ENCODE measurements around the gene RSPO4. TPM values are rescaled to one million over a fixed set of nuclear protein-coding genes. Genes with fewer than 3 reads are reported as not detected.

Gene RSPO4
- total and polyA plus RNA-seq, 2 donors (not counting 3 experiments of a cell fraction or from before 2014, with no cell fraction given), result not detected

- TF ChIP-seq POLR2A (IDR thresholded peaks at IDR 0.05; ENCODE audit: low read depth, low read length) (no peak), GATA2 (IDR thresholded peaks at IDR 0.05; ENCODE audit: insufficient read depth, insufficient read length, low read depth, low read length) (no peak), POLR2AphosphoS5 (IDR thresholded peaks at IDR 0.05; ENCODE audit: insufficient read depth, low read depth, low read length) (no peak), FOS (IDR thresholded peaks at IDR 0.05; ENCODE audit: borderline replicate concordance, insufficient read depth, low read length) (no peak)
- TF ChIP-seq, protein P1, sequence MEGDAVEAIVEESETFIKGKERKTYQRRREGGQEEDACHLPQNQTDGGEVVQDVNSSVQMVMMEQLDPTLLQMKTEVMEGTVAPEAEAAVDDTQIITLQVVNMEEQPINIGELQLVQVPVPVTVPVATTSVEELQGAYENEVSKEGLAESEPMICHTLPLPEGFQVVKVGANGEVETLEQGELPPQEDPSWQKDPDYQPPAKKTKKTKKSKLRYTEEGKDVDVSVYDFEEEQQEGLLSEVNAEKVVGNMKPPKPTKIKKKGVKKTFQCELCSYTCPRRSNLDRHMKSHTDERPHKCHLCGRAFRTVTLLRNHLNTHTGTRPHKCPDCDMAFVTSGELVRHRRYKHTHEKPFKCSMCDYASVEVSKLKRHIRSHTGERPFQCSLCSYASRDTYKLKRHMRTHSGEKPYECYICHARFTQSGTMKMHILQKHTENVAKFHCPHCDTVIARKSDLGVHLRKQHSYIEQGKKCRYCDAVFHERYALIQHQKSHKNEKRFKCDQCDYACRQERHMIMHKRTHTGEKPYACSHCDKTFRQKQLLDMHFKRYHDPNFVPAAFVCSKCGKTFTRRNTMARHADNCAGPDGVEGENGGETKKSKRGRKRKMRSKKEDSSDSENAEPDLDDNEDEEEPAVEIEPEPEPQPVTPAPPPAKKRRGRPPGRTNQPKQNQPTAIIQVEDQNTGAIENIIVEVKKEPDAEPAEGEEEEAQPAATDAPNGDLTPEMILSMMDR (IDR thresholded peaks at IDR 0.05; ENCODE audit: extremely low read depth in 1 of 2, insufficient read depth in 1 of 2, low read depth in 1 of 2, low read length in 2 of 2), result no peak
- Histone ChIP-seq H3K36me3 (ENCODE audit: control insufficient read depth in 2 of 2, extremely low read depth in 1 of 2, insufficient read depth in 2 of 2, low read length in 2 of 2) (no peaks in the 10 kb centered on the region), H3K27ac (ENCODE audit: insufficient read depth, low read depth, low read length) (no peak overlapping the region), H3K4me1 (ENCODE audit: control insufficient read depth, extremely low read depth, insufficient read depth, low read length) (no peaks in the 10 kb centered on the region), H3K4me3 (replicated peaks in 1 of 3; ENCODE audit: insufficient read depth in 1 of 3, low read depth in 1 of 3, low read length in 3 of 3) (no peak overlapping the region), H2AFZ (ENCODE audit: low read depth, low read length) (no peak overlapping the region), H3K4me2 (ENCODE audit: insufficient read depth, low read length) (no peak overlapping the region), H4K20me1 (replicated peaks; ENCODE audit: control insufficient read depth, extremely low read depth, insufficient read depth, low read length) (no peaks in the 10 kb centered on the region), H3K27me3 (ENCODE audit: control insufficient read depth in 2 of 2, insufficient read depth in 2 of 2, low read length in 2 of 2) (peaks cover 0 to 4% of the 10 kb centered on the region in 2 experiments), H3K79me2 (ENCODE audit: control insufficient read depth, insufficient read depth, low read length) (no peaks in the 10 kb centered on the region), H3K9me1 (replicated peaks; ENCODE audit: control insufficient read depth, extremely low read depth, insufficient read depth, low read length) (no peaks in the 10 kb centered on the region), H3K9ac (replicated peaks; ENCODE audit: extremely low read depth, insufficient read depth, low read length) (no peak overlapping the region), H3K9me3 (replicated peaks; ENCODE audit: control insufficient read depth, insufficient read depth, low read length) (no peaks in the 10 kb centered on the region)
- intact Hi-C loops (cut with micrococcal nuclease) (no loop called here), dilution Hi-C loops (cut with MboI; ENCODE audit: extremely low pct_ligation_motif_present, low sequenced_read_pairs) (no loop called here)
- BruUV-seq (replicated peaks), result no TSS peak
- CTCF ChIA-PET, result interaction anchor here (0.8 to 1.2 kb wide), 3 partner anchors 11 to 88 kb away, joined by 3 read pairs; no protein-coding TSS in a partner anchor
- FAIRE-seq (no peak), DNase-seq (ENCODE audit: low read depth, low spot score) (no peak)
- POLR2A ChIA-PET, result no interaction called here
These were observed 18.5 kb upstream of the RSPO4 start for GRCh38 chr20:1020614-1021013.

DNA sequence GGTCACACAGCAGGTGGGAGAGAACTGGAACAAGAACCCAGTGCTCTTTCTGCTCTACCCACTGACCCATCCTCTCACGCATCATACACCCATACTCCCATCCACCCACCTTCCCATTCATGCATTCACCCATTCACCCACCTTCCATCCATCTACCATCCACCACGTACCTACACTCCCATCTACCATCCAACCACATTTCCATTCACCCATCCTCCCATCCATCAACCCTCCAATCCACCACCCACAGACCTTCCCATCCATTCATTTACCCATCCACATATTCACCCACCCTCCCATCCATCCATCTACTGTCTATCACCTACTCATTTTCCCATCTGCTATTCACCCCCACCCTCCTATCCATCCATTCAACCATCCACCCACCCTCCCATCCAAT is 17.2 kb upstream of the RSPO4 start:
- Histone ChIP-seq H3K4me2 (ENCODE audit: insufficient read depth, low read length) (no peak overlapping the region), H3K9me3 (replicated peaks; ENCODE audit: control insufficient read depth, insufficient read depth, low read length) (no peaks in the 10 kb centered on the region), H2AFZ (ENCODE audit: low read depth, low read length) (no peak overlapping the region), H3K79me2 (ENCODE audit: control insufficient read depth, insufficient read depth, low read length) (no peaks in the 10 kb centered on the region), H3K9me1 (replicated peaks; ENCODE audit: control insufficient read depth, extremely low read depth, insufficient read depth, low read length) (no peaks in the 10 kb centered on the region), H3K9ac (replicated peaks; ENCODE audit: extremely low read depth, insufficient read depth, low read length) (no peak overlapping the region), H3K4me1 (ENCODE audit: control insufficient read depth, extremely low read depth, insufficient read depth, low read length) (no peaks in the 10 kb centered on the region), H3K27me3 (ENCODE audit: control insufficient read depth in 2 of 2, insufficient read depth in 2 of 2, low read length in 2 of 2) (peaks cover 0 to 2% of the 10 kb centered on the region in 2 experiments), H3K27ac (ENCODE audit: insufficient read depth, low read depth, low read length) (no peak overlapping the region), H4K20me1 (replicated peaks; ENCODE audit: control insufficient read depth, extremely low read depth, insufficient read depth, low read length) (no peaks in the 10 kb centered on the region), H3K4me3 (replicated peaks in 1 of 3; ENCODE audit: insufficient read depth in 1 of 3, low read depth in 1 of 3, low read length in 3 of 3) (no peak overlapping the region), H3K36me3 (ENCODE audit: control insufficient read depth in 2 of 2, extremely low read depth in 1 of 2, insufficient read depth in 2 of 2, low read length in 2 of 2) (no peaks in the 10 kb centered on the region)
- POLR2A ChIA-PET, result no interaction called here
- FAIRE-seq (no peak), DNase-seq (ENCODE audit: low read depth, low spot score) (no peak)
- BruUV-seq (replicated peaks), result no TSS peak
- dilution Hi-C loops (cut with MboI; ENCODE audit: extremely low pct_ligation_motif_present, low sequenced_read_pairs) (no loop called here), intact Hi-C loops (cut with micrococcal nuclease) (no loop called here)
- no peak for TF ChIP-seq FOS (IDR thresholded peaks at IDR 0.05; ENCODE audit: borderline replicate concordance, insufficient read depth, low read length)
- no peak for TF ChIP-seq MYC (IDR thresholded peaks at IDR 0.05; ENCODE audit: low read depth, low read length)
- TF ChIP-seq JUN (IDR thresholded peaks at IDR 0.05; ENCODE audit: borderline replicate concordance, insufficient read depth, insufficient read length, low read depth), result no peak
- no peak for TF ChIP-seq POLR2AphosphoS5 (IDR thresholded peaks at IDR 0.05; ENCODE audit: insufficient read depth, low read depth, low read length)
- no peak for TF ChIP-seq GATA2 (IDR thresholded peaks at IDR 0.05; ENCODE audit: insufficient read depth, insufficient read length, low read depth, low read length)
- TF ChIP-seq EZH2 (IDR thresholded peaks at IDR 0.05; ENCODE audit: borderline replicate concordance, low read depth, low read length, severe bottlenecking), result no peak
- TF ChIP-seq, protein P1 (IDR thresholded peaks at IDR 0.05; ENCODE audit: extremely low read depth in 1 of 2, insufficient read depth in 1 of 2, low read depth in 1 of 2, low read length in 2 of 2), result no peak
- TF ChIP-seq, protein P2, sequence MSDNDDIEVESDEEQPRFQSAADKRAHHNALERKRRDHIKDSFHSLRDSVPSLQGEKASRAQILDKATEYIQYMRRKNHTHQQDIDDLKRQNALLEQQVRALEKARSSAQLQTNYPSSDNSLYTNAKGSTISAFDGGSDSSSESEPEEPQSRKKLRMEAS (IDR thresholded peaks at IDR 0.05; ENCODE audit: insufficient read depth, insufficient read length), result no peak
- no peak for TF ChIP-seq POLR2A (IDR thresholded peaks at IDR 0.05; ENCODE audit: low read depth, low read length)
- CTCF ChIA-PET, result interaction anchor here (1.2 kb wide), 1 partner anchor 12 kb away, joined by 3 read pairs; no protein-coding TSS in a partner anchor
